GM19372 (cell line): ENCODE data around the gene THOC1.

Experiments used
- ATAC-seq: cut with Tn5 transposase; IDR thresholded peaks from one replicate; pipeline ENCODE4 v1.9.1; 2021; ENCODE audit warnings: mild to moderate bottlenecking, low read depth, moderate library complexity; ENCODE audit not compliant: unreplicated experiment

THOC1 gene

DNA sequence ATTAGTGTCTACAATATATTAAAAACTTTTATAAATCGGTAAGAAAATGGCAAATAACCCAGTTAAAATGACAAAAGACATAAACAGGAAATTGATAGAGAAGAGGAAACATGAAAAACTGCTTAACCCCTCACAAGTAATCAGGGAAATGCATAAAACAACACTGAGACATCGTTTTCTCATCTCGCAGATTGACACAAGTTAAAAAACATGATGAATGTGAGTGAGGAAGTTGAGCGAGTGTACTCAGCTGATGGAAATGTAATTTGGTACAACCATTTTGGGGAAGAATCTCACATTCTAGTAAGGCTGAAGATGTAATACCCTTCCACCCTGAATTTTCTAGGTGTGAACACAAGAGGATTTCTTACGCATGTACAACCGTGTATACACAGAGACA, 18.0 kb upstream of the THOC1 start:
- ATAC-seq, result no peak

DNA sequence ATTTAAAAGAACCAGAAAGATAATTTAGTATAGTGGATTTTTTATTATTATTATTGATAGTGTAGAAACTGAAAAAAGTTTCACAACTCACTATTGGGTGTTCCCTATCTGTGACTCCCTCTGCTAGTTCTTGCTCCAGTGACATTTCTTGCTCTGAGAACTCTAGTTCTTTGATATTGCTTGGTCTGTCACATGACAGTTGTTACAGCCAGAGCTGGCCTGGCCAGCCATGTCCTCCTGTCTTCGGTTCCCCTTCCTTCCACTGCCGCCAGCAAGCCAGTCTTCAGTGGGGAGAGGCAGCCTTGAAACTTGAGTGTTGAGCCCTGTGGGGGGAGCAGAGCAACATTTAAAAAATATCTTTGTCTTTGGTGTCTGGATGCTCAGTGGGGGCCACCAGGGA, 7.6 kb upstream of the THOC1 start:
- peak; percentile 65 for ATAC-seq

DNA sequence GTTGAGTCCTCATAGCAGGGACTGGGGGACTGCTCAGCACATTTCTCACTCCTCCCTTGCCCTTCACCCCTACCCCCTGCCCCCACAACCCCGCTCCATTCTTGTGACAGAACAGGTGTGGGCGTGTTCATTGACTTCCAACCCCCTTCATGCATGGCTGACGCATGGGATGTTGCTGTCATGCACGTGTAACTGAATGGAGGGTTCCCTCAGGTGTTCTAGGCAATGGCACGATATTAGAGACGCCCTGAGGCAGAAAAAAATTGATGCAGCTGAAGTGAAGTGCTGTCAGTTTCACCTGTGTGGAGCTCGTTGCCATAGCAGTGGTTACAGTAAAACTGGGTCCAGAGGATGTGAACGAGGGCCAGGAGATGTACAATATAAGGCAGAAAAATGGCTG, 6.5 kb upstream of the THOC1 start:
- ATAC-seq, result no peak

DNA sequence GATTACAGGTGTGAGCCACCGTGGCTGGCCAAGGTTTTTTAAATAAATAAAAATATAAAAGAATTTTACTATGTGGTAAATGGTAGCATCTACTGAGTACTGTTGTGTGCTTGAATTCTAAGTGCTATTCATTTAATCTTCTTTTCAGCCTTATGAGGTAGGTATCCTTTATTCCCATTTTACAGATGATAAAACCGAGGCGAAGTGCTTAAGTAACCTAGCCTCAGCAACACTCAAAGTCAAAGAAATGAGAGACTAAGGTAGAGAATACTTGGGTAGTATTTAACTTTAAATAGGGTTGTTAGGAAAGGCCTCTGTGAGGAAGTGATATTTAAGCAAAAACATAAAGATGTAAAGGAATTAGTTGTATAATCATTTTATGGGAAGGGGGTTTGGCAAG, 5.7 kb upstream of the THOC1 start:
- ATAC-seq, result no peak

DNA sequence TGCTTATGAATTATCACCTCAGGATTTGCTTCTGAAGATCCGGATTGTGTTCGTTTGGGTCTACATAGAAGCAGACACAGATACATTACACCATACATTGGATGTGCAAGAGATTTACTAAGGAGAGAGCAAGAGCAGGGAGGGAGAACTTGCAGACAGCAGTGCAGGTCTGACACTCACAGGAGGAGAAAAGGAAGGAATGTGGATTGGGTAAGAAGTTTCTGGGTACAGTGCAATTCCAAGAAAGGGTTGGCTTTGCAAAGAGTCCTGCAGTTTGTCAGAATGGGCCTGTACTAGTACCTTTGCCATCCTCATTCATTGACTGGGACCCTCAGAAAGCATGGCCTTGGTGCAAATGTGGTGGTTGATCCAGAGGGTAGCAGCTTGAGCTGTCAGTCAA, 4.8 kb upstream of the THOC1 start:
- ATAC-seq, result no peak

DNA sequence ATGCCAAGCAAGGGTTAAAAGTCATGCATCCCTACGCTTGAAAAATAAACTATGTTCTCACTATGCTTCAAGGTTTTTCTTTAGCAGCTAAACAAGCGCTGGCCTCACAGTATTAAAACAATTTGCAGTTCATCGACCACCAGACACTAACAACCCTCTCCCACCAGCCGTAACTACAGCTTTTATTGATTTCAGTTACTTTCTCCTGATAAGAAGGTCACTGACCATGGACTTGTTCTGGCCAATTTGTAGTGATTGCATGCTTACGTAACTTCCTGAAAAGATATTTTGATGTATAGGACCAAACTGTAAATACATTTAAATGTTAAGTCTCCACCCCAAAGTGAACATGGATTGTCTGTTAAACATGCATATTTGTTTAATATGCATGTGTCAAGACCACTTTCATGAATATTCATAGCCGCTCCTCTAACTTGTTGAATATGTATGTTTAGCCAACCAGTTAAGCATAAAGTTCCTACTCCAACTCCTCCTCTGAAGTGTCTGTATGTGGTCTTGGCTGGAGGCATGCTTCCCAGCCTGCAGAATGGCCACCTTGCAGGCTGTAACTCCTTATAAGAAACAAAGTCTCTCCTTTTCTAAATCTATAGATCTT, 1.7 kb upstream of the THOC1 start:
- ATAC-seq, result no peak

DNA sequence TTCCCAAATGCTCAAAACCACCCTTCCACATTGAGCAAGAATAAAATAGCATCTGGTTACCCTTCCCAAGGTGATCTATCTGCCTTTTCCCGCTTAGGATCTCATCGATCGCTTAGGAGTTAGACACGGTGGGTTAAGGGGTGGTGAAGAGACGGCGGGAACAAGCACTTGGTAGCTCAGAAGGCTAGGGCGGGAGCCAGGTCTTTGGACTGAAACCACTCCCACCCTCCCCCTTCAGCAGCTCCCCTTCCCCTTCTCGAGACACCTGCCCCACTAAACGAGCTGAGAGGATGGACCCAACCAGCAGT, 513 bp downstream of the THOC1 start:
- peak; percentile 33 for ATAC-seq

DNA sequence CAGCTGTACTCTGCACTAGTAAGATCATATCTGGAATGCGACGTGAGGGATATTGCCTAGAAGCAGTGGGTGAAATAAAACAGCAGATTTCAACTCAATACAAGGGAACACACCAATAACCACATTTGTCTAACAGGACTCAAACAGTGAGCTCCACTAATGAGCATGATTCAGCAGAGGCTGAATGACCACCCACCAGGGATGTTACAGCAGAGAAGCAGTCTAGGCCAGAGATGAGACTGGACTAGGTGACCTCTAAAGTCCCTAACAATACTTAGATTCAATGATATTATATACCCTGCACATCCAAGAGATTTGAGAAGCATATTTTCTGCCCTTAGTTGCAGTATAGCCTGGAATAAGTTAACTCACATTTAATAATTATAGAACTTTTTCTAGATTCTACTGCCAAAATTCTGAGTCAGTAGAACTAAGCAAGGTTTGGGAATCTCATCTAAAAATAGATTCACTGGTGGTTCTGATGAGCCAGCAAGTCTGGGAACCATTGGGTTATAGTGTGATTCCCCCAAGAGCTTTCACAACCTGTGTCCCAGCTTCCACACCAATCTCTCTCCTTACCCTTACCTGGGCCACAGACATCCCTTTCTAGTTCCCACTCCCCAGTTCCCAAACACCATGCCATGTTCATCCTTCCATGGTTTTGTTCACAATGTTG, 6.3 kb downstream of the THOC1 start:
- ATAC-seq, result no peak

DNA sequence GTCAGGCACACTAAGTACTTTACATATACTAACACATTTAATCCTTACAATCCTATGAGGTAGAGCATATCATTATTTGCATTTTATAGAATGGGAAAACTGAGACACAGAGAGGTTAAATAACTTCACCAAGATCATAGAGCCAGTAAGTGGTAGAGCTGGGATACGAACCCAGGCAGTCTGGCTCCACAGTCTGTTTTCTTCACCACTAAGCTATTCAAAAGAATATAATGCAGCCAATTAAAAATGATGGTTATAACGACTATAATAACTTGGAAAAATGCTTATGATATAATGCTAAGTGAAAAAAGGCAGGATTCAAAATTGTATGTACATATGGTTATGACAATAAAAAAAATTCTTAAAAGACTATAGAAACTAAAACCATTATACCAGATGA, 7.3 kb downstream of the THOC1 start:
- no peak for ATAC-seq

DNA sequence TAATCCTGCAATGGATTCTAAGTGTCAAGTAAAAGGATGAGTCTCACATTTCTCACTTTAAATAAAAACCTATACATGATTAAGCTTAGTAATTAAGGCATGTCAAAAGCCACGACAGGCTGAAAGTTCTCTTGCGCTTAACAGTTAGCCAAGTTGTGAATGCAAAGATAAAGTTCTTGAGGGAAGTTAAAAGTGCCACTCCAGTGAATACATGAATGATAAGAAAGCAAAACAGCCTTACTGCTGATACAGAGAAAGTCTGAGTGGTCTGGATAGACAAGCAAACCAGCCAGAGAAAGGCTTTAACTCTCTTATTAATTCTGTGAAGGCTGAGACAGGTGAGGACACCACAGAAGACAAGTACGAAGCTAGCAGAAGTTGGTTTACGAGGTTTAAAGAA, 12.7 kb downstream of the THOC1 start:
- no peak for ATAC-seq

DNA sequence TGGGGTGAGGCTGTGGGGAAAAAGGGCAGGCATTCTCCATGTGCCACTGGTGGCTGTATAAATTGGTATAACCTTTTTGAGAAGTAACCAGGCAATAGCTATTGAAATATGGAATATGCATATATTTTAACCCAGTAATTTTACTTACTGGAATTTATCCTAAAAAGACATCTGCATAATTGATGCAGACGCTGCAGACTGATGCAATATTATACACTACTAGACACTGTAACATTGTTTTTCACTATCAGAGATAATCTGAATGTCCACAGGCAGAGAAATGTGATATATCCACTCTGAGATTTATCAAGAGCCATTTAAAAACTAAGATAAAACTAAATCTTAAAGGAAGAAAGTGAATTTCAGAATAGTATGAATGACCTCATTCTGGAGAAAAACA, 14.7 kb downstream of the THOC1 start:
- ATAC-seq, result no peak

DNA sequence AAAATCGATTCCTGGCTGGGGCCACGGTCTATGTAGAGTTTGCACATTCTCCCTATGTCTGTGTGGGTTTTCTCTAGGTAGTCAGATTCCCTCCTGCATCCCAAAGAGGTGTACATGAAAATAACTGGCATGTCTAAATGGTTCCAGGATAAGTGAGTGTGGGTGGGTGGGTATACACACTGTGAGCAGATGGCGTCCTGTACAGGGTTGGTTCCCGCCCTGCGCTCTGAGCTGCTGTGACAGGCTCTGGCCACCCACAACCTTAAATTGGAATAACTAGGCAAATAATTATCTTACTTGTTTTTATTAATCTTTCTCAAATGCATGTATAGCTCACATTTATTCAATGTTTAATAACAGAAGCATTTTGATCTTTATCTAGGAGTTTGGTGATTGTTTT, 16.3 kb downstream of the THOC1 start:
- no peak for ATAC-seq

DNA sequence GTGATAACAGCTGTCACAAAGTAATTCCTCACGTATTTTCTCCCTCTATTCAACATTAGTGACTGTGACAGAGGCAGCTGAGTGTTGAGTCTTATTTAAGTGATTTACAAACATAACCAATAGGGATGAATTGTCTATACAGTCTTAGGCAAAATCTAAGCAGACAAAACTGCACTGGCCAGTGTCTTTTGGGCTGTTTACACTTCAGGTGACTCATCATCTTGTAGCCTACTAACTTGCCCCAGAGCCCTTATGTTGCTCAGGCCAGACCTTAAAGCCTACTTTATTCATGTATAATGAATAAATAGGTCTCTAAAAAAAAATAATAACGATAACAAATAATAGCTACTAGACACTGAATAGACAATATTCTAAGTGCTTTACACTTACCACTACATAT, 17.2 kb downstream of the THOC1 start:
- no peak for ATAC-seq

DNA sequence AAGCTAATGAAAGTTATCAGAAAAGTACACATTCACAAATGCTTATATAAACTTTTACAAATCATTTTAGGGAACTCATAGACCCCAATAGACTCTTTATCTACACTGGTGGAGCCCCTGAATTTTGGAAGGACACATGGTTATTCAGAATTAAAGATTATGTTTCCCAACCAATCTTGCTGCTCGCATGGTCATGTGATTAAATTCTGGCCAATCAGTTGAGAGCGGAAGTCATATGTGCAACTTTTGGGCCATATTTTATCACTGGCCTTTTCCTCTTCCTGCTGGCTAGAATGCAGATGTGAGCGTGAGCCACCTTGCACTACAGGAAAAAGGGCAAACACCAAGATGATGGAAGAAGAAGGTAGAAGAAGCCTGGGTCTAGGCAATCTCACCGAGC, 19.8 kb downstream of the THOC1 start:
- no peak for ATAC-seq

DNA sequence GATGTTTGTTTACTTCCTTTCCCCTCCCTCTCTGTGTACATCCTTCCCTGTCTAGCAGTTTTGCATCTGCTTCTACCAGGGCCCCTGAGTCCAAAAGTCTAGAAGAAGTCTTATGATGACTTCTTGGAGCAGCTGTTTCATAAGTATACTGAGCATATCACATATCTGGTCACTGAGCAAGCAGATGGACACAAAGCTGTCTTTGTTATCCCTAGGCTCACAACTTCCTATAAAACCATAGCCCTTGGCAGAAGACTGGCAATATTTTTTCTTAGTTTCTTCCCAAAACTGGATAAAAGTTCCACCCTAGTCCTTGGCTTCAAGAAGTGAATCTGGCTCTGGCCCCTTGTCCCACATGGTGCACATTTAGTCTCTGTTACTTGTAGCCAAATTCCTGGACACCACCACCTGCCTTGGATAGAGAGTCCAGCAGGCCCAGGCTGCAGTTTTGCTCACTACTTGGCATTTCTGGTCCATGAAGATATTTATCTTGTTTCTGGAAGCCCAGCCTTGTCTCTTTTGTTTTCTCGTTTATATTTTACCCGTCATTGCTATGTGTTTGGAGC, 22.5 kb downstream of the THOC1 start:
- no peak for ATAC-seq

DNA sequence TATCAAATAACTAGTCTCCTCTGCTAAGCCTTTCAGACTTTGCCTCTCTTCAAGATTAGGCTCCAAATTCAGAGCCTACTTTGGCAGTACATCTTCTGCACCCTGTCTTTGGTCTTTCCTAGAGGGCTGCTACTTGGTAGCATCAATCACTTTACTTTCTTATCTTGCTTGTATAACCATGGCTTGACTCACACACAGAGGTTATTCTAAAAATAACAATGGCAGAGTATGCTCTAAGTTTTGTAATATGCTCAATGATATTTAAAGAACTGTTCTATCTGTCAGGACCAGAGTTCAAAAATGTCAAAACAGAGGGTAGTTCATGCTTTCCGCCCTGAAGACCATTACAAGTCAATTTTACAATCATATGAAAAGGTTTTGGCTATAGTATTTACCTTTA, 27.7 kb downstream of the THOC1 start:
- no peak for ATAC-seq

DNA sequence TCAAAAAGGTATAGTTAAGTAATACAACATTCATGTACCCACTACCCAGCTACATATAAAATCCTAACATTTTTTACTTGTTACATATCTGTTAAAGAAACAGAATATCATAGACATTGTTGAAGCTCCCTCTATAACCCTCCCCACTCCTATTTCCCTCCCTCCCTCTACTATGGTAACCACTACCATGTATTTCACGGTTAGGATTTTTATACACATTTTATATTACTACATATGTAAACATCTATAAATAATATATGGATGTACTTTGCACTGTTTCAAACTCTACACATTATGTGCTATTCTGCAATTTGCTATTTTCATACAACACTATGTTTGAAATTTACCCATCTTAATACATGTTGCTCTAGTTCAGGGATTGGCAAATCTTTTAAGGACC, 36.3 kb downstream of the THOC1 start:
- no peak for ATAC-seq

DNA sequence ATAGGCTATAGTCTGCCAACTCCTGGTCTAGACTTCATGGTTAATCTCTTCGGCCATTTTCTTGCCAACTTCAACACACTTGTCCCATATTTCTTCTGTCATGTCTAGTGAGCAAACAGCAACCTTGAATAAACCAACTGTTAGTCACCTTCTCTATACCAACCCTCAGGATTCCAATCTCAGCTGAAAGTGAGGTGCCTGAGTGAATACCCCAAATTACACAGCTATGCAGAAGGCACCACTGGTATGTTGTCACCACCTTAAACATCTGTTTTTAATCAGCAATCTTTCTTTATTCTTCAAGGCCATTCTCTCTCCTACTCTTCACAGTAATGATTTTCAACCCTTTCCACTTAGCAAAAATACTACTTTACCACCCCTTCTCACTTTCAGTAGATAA, 39.3 kb downstream of the THOC1 start:
- ATAC-seq, result no peak

DNA sequence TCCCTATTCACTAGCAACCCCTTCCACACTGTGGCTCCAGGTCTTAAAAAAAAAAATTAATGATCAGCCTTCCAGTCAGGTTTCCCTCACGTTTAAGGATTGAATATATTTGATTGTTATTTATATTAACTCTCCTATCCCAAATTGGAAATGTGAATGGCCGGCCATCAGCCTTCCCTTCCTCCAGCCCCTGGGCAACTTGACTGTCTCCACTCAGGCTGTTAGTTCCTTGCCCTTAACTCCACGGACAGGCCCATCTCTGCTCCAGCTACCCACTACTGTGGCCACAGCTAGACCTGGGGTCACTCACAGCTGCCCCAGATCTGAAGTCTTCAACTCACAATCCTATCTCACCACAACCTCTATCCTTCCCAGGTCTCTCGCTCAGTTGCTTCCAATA, 39.9 kb downstream of the THOC1 start:
- ATAC-seq, result no peak

DNA sequence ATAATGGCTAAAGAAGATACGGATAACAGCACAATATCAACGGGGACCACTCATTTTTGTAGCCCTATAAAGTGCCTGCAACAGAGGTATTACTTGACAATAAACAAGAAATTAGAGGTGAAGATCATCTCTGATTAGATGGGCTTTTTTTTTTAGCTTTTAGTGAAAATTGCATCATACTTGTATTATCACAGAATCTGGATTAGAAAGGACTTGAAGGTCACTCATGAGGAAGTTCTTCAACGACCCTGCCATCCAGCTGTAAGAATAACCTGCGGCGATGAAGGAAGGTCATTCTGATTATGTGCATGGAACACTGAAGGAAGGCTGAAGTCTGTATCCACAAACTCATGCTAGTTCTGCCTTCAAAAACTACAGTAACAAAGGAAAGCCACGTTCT, 40.5 kb downstream of the THOC1 start:
- no peak for ATAC-seq

DNA sequence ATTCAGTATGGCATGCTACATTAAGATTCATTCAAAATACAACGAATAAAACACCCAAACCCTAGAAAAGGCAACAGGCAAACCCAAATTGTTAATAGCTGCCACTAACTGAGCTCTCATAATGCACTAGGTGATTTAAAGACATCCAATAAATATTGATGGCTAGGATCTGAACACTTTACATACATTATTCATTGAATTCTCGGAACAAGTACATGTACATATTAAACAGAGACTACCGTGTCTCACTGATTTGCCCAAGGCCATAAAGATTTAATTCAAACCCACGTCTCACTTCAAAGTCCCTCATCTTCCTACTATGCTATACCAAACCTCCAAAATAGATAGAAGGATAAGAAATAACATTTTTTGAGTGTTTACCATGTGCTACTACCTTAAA, 42.1 kb downstream of the THOC1 start:
- ATAC-seq, result no peak

DNA sequence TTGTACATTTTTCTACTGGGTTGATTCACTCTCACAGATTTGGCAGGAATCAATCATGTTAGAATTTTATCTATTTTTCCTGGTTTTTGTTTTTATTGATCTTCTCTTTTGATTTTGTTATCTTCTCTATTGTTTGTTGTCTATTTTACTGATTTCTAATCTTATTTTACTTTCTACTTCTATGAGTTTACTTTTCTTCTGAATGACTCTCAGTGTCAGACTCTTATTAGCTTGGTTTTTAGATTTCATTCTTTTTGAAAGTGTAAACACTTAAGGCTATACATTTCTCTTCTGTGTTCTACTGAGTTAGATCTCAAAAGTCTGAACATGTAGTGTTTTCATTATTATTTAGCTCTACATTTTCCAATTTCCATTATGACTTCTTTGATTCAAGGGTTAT, 47.1 kb downstream of the THOC1 start:
- no peak for ATAC-seq
